A549 (cell line): Measurements from ENCODE around the gene TCEA2. TPM values are rescaled to one million over a fixed set of nuclear protein-coding genes. Genes with fewer than 3 reads are reported as not detected.

ENCODE experiments used
- ATAC-seq, 2 experiments: fragments of 200-7000 bp in 1 of 2; fragments of >200 bp in 1 of 2; cut with Nextera tagmentation in 1 of 2; cut with Tn5 transposase in 1 of 2; 3 replicates each; pipeline versions ENCODE4 v1.8.0 to v1.9.1; 2018 to 2020; ENCODE audit warnings: mild to moderate bottlenecking in 1 of 2, moderate library complexity in 1 of 2
- CTCF ChIA-PET: fragments of 300-600 bp; sonication (Branson Sonifier 250); formaldehyde crosslinking; extraction: SDS; loops from one replicate; lab custom pipeline; 2021; ENCODE audit warnings: antibody characterized with exemption, inconsistent platforms; lab: Yijun Ruan, JAX
- POLR2A ChIA-PET: fragments of 350-600 bp; formaldehyde crosslinking; extraction: SDS; loops from one replicate; lab custom pipeline; 2021; ENCODE audit warnings: antibody characterized with exemption, inconsistent platforms; lab: Yijun Ruan, JAX
- DNase-seq, 2 experiments: peaks; one replicate each; pipeline versions ENCODE4 v3.0.0 to v3.0.0-alpha.2; 2011 to 2016; ENCODE audit warnings: low read depth in 1 of 2, low spot score in 1 of 2
- FAIRE-seq: peaks from 2 replicates; lab custom pipeline; 2011; peaks lifted over from hg19 to GRCh38; lab: Jason Lieb, UNC
- H3K27ac ChIP-seq, 2 experiments: fragments of >200 bp; sonication (Bioruptor Twin); formaldehyde crosslinking; 3 replicates each; pipeline ENCODE4 v1.5.1; 2016 to 2017
- H3K4me1 ChIP-seq: fragments of >200 bp; sonication (Bioruptor Twin); formaldehyde crosslinking; 3 replicates; pipeline ENCODE4 v1.6.1; 2016
- H3K4me2 ChIP-seq: fragments of >200 bp; sonication (Bioruptor Twin); formaldehyde crosslinking; 3 replicates; pipeline ENCODE4 v1.6.1; 2016
- H3K4me3 ChIP-seq: fragments of >200 bp; sonication (Bioruptor Twin); formaldehyde crosslinking; 3 replicates; pipeline ENCODE4 v1.5.1; 2016
- H3K9me3 ChIP-seq: fragments of >200 bp; sonication (Bioruptor Twin); formaldehyde crosslinking; 3 replicates; pipeline ENCODE4 v1.6.1; 2016
- BHLHE40 ChIP-seq: IDR thresholded peaks from 2 replicates; pipeline ENCODE4 v1.6.1; 2012; ENCODE audit warnings: low read depth, low read length, inconsistent platforms
- CBX8 ChIP-seq: fragments of 200-600 bp; sonication (generic); IDR thresholded peaks from 2 replicates; pipeline ENCODE4 v1.6.1; 2016
- CHD4 ChIP-seq: fragments of 200-600 bp; sonication (generic); IDR thresholded peaks from 2 replicates; pipeline ENCODE4 v1.6.1; 2016; ENCODE audit warnings: antibody characterized with exemption, mild to moderate bottlenecking, borderline replicate concordance
- EHMT2 ChIP-seq: fragments of 200-600 bp; sonication (generic); IDR thresholded peaks from 2 replicates; pipeline ENCODE4 v1.6.1; 2016; ENCODE audit warnings: antibody characterized with exemption, low read depth, mild to moderate bottlenecking, moderate library complexity
- FOSB ChIP-seq: fragments of 250-450 bp; sonication (Bioruptor Pico); IDR thresholded peaks from 2 replicates; pipeline ENCODE4 v1.5.0; 2020; ENCODE audit warnings: mild to moderate bottlenecking, moderate library complexity
- FOSL2 ChIP-seq, 2 experiments: fragments of 450-650 bp in 1 of 2; fragments of >200 bp in 1 of 2; sonication (Bioruptor Twin) in 1 of 2; formaldehyde crosslinking; IDR thresholded peaks; 2 replicates each; pipeline versions ENCODE4 v1.5.0 to v1.6.1; 2016 to 2020; ENCODE audit warnings: mild to moderate bottlenecking in 1 of 2, moderate library complexity in 1 of 2
- JUNB ChIP-seq: fragments of >200 bp; sonication (Bioruptor Twin); formaldehyde crosslinking; IDR thresholded peaks from 2 replicates; pipeline ENCODE4 v1.6.1; 2016
- NFE2L2 ChIP-seq: fragments of 150-350 bp; conservative IDR thresholded peaks from 2 replicates; pipeline ENCODE4 v1.6.1; 2014; ENCODE audit warnings: low read length
- NPAS2 ChIP-seq: fragments of 250-450 bp; sonication (Bioruptor Pico); IDR thresholded peaks from 2 replicates; pipeline ENCODE4 v1.8.0; 2022; ENCODE audit warnings: mild to moderate bottlenecking, moderate library complexity, borderline replicate concordance
- POLR2A ChIP-seq: IDR thresholded peaks from 2 replicates; pipeline ENCODE4 v1.6.1; 2012; ENCODE audit warnings: mild to moderate bottlenecking, low read length
- RAD21 ChIP-seq, 2 experiments: fragments of >200 bp in 1 of 2; sonication (Bioruptor Twin) in 1 of 2; formaldehyde crosslinking in 1 of 2; IDR thresholded peaks in 1 of 2; conservative IDR thresholded peaks in 1 of 2; 2 replicates in 1 of 2; 3 replicates in 1 of 2; pipeline ENCODE4 v1.6.1; 2012 to 2018; ENCODE audit warnings: inconsistent platforms in 1 of 2
- SMC3 ChIP-seq: fragments of >200 bp; sonication (Bioruptor Twin); formaldehyde crosslinking; IDR thresholded peaks from 3 replicates; pipeline ENCODE4 v1.6.1; 2018; ENCODE audit warnings: inconsistent platforms
- TFCP2L1 ChIP-seq: fragments of 250-450 bp; sonication (Bioruptor Pico); IDR thresholded peaks from 2 replicates; pipeline ENCODE4 v1.5.0; 2021; ENCODE audit warnings: mild to moderate bottlenecking
- ZFP36 ChIP-seq: fragments of 450-650 bp; IDR thresholded peaks from 2 replicates; pipeline ENCODE4 v1.6.1; 2014; ENCODE audit warnings: borderline replicate concordance; ENCODE audit not compliant: partially characterized antibody
- ZSCAN20 ChIP-seq: fragments of 250-450 bp; sonication (Bioruptor Pico); IDR thresholded peaks from 2 replicates; pipeline ENCODE4 v1.8.0; 2022; ENCODE audit warnings: mild to moderate bottlenecking, moderate library complexity
- WGBS: methylation state at CpG from one replicate; pipeline ENCODE4 v1.1.6; 2017; ENCODE audit errors: missing lambda C conversion rate; 5-methylcytosine and 5-hydroxymethylcytosine counted together
- polyA plus RNA-seq, 4 experiments: library from polyadenylated mRNA; depleted of rRNA in 3 of 4; stranded (reverse); fragments of >200 nt; fragmentation: RNase III in 1 of 4; extraction: RNeasy Plus Mini Kit Qiagen cat#74134 plus additional on column Dnase treatment in 1 of 4; gene quantifications; 2 replicates in 3 of 4; 3 replicates in 1 of 4; pipeline ENCODE4 v1.2.3, GENCODE V29; 2011 to 2017
- TF ChIP-seq, protein P1 (sequence below): fragments of >200 bp; sonication (Bioruptor Twin); formaldehyde crosslinking; IDR thresholded peaks from 2 replicates; pipeline ENCODE4 v1.6.1; 2016
- TF ChIP-seq, protein P2 (sequence below): IDR thresholded peaks from 2 replicates; pipeline ENCODE4 v1.6.1; 2012
- TF ChIP-seq, protein P3 (sequence below): fragments of 250-450 bp; sonication (Bioruptor Pico); IDR thresholded peaks from 2 replicates; pipeline ENCODE4 v1.5.0; 2021; ENCODE audit warnings: mild to moderate bottlenecking, moderate library complexity, borderline replicate concordance
- TF ChIP-seq, protein P4 (sequence below): fragments of >200 bp; sonication (Bioruptor Twin); formaldehyde crosslinking; IDR thresholded peaks from 3 replicates; pipeline ENCODE4 v1.6.1; 2016
- TF ChIP-seq, protein P5 (sequence below): fragments of >200 bp; sonication (Bioruptor Twin); formaldehyde crosslinking; IDR thresholded peaks from 3 replicates; pipeline ENCODE4 v1.5.1; 2016

TCEA2 gene
- polyA plus RNA-seq, 2 of the 4 experiments (the other 2 are of a cell fraction), result 11.2 to 29.8 TPM

DNA sequence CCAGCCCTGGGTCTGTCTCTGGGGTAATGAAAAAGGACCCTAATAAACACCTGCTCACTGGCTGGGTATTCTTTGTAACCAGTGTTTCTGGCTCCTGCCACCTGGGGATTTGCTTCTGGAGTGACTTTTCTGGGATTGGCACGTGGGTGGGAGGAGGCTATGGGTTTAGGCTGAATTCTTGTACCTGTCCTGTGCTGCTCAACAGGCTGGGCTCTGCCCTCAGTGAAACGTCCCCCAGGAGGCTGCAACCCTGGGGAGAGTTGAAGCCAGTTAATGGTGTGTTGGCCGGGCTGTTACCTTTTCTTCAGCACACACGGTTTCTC is 37.5 kb downstream of the TCEA2 start:
- 0 out of 3 replicates have a peak, but pooled peaks cover 6% of the 10 kb centered on the region for H3K4me1 ChIP-seq
- no peak overlapping the region for H3K27ac ChIP-seq
- FAIRE-seq, result no peak
- POLR2A ChIA-PET, result no interaction called here
- TF ChIP-seq NPAS2, result no peak
- TF ChIP-seq, protein P1, sequence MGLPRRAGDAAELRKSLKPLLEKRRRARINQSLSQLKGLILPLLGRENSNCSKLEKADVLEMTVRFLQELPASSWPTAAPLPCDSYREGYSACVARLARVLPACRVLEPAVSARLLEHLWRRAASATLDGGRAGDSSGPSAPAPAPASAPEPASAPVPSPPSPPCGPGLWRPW, result no peak
- TF ChIP-seq, protein P2, sequence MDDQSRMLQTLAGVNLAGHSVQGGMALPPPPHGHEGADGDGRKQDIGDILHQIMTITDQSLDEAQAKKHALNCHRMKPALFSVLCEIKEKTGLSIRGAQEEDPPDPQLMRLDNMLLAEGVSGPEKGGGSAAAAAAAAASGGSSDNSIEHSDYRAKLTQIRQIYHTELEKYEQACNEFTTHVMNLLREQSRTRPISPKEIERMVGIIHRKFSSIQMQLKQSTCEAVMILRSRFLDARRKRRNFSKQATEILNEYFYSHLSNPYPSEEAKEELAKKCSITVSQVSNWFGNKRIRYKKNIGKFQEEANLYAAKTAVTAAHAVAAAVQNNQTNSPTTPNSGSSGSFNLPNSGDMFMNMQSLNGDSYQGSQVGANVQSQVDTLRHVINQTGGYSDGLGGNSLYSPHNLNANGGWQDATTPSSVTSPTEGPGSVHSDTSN, result no peak
- TF ChIP-seq SMC3, result no peak
- TF ChIP-seq FOSL2 (IDR thresholded peaks at IDR 0.05), result no peak
- TF ChIP-seq FOSL2 (CRISPR knock-in tag; IDR thresholded peaks at IDR 0.05), result no peak
- TF ChIP-seq EHMT2, result no peak
- TF ChIP-seq ZSCAN20 (CRISPR knock-in tag), result no peak
- TF ChIP-seq TFCP2L1 (CRISPR knock-in tag), result no peak
- no peak for TF ChIP-seq FOSB (CRISPR knock-in tag)
- TF ChIP-seq, all 56 proteins: peak for 0
- CTCF ChIA-PET, result interaction anchor here (0.7 to 6.1 kb wide), 5 partner anchors 10 to 21 kb away, joined by 4 to 58 read pairs (median 20); partner anchors contain the start of genes LKAAEAR1 and OPRL1
- Histone ChIP-seq H3K9me3 (no peaks in the 10 kb centered on the region), H3K4me2 (no peak overlapping the region), H3K4me3 (no peak overlapping the region)
- no peak for DNase-seq
- ATAC-seq, result no peak
- 46% methylated on average over 4 of the region's 4 CpGs for WGBS

DNA sequence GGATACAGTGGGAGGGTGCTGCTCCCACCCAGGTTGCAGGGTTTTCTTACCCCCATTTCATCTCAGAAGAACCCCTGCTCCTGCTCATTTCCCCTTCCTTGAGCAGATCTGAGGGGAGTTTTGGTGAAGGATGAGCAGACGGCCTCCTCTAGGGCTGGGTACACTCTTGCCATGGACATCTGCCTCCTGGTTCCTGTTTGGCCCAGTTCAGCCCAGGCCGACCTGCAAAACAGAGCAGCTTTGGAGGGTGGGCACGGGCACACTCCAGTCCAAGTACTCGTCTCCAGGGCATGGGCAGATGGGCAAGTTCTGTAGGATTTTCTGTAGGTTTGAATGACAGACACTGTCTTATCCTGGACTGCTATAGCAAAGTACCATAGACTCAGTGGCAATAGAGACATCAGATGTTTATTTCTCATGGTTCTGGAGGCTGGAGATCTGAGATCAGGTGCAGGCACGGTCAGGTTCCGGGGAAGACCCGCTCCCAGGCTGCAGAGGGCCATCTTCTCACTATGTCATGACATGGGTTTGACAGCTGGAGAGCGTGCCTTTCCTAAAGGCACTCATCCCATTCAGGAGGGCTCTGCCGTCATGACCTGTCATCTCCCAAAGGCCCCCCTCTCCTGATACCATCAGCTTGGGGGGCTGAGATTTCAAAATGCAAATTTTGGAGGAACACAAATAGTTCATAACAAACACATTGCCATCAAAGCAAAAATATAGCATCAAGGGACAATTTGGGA is 38.1 kb downstream of the TCEA2 start:
- POLR2A ChIA-PET, result no interaction called here
- DNase-seq, result no peak
- Histone ChIP-seq H3K4me1 (0 out of 3 replicates have a peak, but pooled peaks cover 6% of the 10 kb centered on the region), H3K4me2 (peak overlapping the region; percentile 100), H3K4me3 (no peak overlapping the region; the same call in 2 of the 3 replicates), H3K9me3 (no peaks in the 10 kb centered on the region), H3K27ac (no peak overlapping the region)
- 58% methylated on average over 7 of the region's 9 CpGs for WGBS
- no peak for ATAC-seq
- CTCF ChIA-PET, result interaction anchor here (0.7 to 6.1 kb wide), 16 partner anchors 11 to 579 kb away, joined by 3 to 58 read pairs (median 4); partner anchors contain the start of gene LKAAEAR1
- FAIRE-seq, result no peak
- TF ChIP-seq, protein P3, sequence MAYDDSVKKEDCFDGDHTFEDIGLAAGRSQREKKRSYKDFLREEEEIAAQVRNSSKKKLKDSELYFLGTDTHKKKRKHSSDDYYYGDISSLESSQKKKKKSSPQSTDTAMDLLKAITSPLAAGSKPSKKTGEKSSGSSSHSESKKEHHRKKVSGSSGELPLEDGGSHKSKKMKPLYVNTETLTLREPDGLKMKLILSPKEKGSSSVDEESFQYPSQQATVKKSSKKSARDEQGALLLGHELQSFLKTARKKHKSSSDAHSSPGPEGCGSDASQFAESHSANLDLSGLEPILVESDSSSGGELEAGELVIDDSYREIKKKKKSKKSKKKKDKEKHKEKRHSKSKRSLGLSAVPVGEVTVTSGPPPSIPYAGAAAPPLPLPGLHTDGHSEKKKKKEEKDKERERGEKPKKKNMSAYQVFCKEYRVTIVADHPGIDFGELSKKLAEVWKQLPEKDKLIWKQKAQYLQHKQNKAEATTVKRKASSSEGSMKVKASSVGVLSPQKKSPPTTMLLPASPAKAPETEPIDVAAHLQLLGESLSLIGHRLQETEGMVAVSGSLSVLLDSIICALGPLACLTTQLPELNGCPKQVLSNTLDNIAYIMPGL (CRISPR knock-in tag), result no peak
- no peak for TF ChIP-seq JUNB

DNA sequence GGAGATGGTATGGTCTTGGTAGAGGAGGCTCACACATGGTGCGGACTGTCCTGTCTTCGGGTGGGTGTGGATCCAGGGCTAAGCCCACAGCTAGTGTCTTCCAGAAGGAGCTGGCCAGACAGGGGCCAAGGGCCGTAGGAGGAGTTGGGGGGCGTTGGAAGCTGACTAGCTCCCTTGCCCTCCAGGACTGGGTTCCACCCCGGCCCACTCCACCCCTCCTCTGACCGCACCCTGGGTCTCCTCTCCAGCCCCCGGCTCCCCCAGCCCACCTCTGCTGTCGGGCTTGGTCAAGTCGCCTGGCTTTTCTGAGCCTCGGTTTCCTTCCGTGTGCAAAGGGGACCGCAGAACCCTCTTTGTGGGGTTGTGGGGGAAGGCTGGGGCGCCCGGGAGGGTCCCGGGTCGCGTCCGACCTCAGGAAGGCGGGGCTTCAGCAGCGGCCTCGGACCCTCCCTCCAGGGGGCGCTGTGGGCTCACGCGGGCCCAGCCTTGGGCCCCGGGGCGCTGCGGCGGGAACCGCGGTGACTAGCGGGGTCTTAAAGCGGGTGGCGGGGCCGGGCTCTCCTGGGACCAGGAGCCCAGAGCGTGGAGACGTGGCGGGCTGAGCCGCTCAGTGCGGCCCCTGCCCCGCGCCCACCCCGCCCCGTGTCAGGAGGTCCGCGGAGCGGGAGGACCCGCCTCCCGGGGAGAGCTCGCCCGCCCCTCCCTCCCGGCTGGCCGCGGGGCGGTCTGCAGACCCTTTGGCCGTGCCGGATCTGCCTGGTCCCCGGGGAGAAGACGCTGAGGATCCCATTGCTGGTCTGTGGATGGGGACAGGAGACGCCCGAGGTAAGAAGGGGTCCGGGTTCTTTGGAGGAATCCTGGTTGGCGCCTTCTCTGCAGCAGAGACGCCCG is 39.0 kb downstream of the TCEA2 start:
- Histone ChIP-seq H3K4me3 (peak overlapping the region; percentile 71), H3K9me3 (no peaks in the 10 kb centered on the region), H3K27ac (peak overlapping the region; percentile 81 to 91), H3K4me2 (peak overlapping the region; percentile 100), H3K4me1 (0 out of 3 replicates have a peak, but pooled peaks cover 6% of the 10 kb centered on the region)
- WGBS, result 11% methylated on average over 14 of the region's 64 CpGs
- peak; percentile 70 to 92 for ATAC-seq
- no peak for FAIRE-seq
- POLR2A ChIA-PET, result no interaction called here
- DNase-seq, result peak; percentile 41 to 79
- CTCF ChIA-PET, result interaction anchor here (0.7 to 6.1 kb wide), 22 partner anchors 9 to 580 kb away, joined by 3 to 58 read pairs (median 4); partner anchors contain the start of genes LKAAEAR1, OPRL1 and RGS19
- TF ChIP-seq, protein P4, sequence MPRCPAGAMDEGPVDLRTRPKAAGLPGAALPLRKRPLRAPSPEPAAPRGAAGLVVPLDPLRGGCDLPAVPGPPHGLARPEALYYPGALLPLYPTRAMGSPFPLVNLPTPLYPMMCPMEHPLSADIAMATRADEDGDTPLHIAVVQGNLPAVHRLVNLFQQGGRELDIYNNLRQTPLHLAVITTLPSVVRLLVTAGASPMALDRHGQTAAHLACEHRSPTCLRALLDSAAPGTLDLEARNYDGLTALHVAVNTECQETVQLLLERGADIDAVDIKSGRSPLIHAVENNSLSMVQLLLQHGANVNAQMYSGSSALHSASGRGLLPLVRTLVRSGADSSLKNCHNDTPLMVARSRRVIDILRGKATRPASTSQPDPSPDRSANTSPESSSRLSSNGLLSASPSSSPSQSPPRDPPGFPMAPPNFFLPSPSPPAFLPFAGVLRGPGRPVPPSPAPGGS, result no peak
- no peak for TF ChIP-seq BHLHE40
- TF ChIP-seq NFE2L2, result no peak
- TF ChIP-seq, protein P5, sequence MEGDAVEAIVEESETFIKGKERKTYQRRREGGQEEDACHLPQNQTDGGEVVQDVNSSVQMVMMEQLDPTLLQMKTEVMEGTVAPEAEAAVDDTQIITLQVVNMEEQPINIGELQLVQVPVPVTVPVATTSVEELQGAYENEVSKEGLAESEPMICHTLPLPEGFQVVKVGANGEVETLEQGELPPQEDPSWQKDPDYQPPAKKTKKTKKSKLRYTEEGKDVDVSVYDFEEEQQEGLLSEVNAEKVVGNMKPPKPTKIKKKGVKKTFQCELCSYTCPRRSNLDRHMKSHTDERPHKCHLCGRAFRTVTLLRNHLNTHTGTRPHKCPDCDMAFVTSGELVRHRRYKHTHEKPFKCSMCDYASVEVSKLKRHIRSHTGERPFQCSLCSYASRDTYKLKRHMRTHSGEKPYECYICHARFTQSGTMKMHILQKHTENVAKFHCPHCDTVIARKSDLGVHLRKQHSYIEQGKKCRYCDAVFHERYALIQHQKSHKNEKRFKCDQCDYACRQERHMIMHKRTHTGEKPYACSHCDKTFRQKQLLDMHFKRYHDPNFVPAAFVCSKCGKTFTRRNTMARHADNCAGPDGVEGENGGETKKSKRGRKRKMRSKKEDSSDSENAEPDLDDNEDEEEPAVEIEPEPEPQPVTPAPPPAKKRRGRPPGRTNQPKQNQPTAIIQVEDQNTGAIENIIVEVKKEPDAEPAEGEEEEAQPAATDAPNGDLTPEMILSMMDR, result peak; percentile 96
- TF ChIP-seq JUNB, result no peak
- no peak for TF ChIP-seq CBX8
- no peak for TF ChIP-seq POLR2A
- TF ChIP-seq RAD21 (conservative IDR thresholded peaks at IDR 0.05 in 1 of 2, IDR thresholded peaks at IDR 0.05 in 1 of 2), result peak; percentile 27 to 63
- no peak for TF ChIP-seq ZFP36
- no peak for TF ChIP-seq CHD4
